Measurements from ENCODE around the gene WT1. TPM values are rescaled to one million over a fixed set of nuclear protein-coding genes. Genes with fewer than 3 reads are reported as not detected.

WT1 gene
- total and polyA plus RNA-seq, 2 of the 4 experiments (the other 2 are of a cell fraction), result not detected

- Histone ChIP-seq H3K4ac (ENCODE audit: low read depth, low read length) (no peak overlapping the region), H3K18ac (ENCODE audit: low read depth, low read length) (no peak overlapping the region), H2BK20ac (ENCODE audit: low read depth, low read length) (no peak overlapping the region), H3K56ac (ENCODE audit: extremely low read depth, insufficient read depth, low read length) (no peak overlapping the region), H2BK15ac (ENCODE audit: low read depth, low read length) (no peak overlapping the region), H4K20me1 (ENCODE audit: insufficient read depth, low read length) (no peaks in the 10 kb centered on the region), H2AK9ac (replicated peaks; ENCODE audit: low read depth, low read length, poor library complexity) (no peak overlapping the region), H2AK5ac (ENCODE audit: low read depth, low read length) (no peak overlapping the region), H3K4me1 (ENCODE audit: control insufficient read depth, insufficient read depth, low read length) (no peaks in the 10 kb centered on the region), H2BK120ac (ENCODE audit: low read depth, low read length) (no peak overlapping the region), H3K9me1 (ENCODE audit: insufficient read depth, low read length) (no peaks in the 10 kb centered on the region), H2BK5ac (ENCODE audit: low read depth, low read length, poor library complexity, severe bottlenecking) (no peak overlapping the region), H4K5ac (ENCODE audit: low read depth, low read length) (no peak overlapping the region), H4K91ac (ENCODE audit: insufficient read depth, low read depth, low read length) (no peak overlapping the region), H3K4me2 (ENCODE audit: low read depth, low read length) (no peak overlapping the region), H3K27me3 (ENCODE audit: control insufficient read depth, insufficient read depth, low read length) (peaks cover 13% of the 10 kb centered on the region), H3K9me3 (ENCODE audit: control insufficient read depth, insufficient read depth, low read length) (no peaks in the 10 kb centered on the region), H3K14ac (replicated peaks; ENCODE audit: low read depth, low read length) (no peak overlapping the region), H3K4me3 (ENCODE audit: insufficient read depth, low read depth, low read length) (no peak overlapping the region), H3K36me3 (ENCODE audit: control insufficient read depth, insufficient read depth, low read length) (no peaks in the 10 kb centered on the region), H3K9ac (ENCODE audit: low read depth, low read length) (no peak overlapping the region), H3K27ac (ENCODE audit: insufficient read depth, low read length) (no peak overlapping the region), H2AFZ (replicated peaks; ENCODE audit: low read length, poor library complexity) (no peak overlapping the region), H3K23ac (ENCODE audit: low read depth, low read length) (no peak overlapping the region), H4K8ac (ENCODE audit: low read depth in 2 of 2, low read length in 2 of 2) (no peak overlapping the region), H3K79me1 (ENCODE audit: low read depth in 1 of 2, low read length in 2 of 2) (no peaks in the 10 kb centered on the region)
- intact Hi-C loops (cut with micrococcal nuclease) (no loop called here), dilution Hi-C loops (cut with HindIII; ENCODE audit: low sequenced_read_pairs, unreplicated experiment) (no loop called here), in situ Hi-C loops (cut with MboI; ENCODE audit: low sequenced_read_pairs) (no loop called here)
- ChIA-PET CTCF (no interaction called here), POLR2A (ENCODE audit: unreplicated experiment) (no interaction called here)
- WGBS, 2 experiments (ENCODE audit: extremely low coverage in 2 of 2, insufficient read length in 1 of 2), result no CpG with 5 or more reads among the region's 3 CpGs
- TF ChIP-seq USF2 (IDR thresholded peaks at IDR 0.05; ENCODE audit: low read depth, low read length), result no peak
- TF ChIP-seq MAZ (IDR thresholded peaks at IDR 0.05; ENCODE audit: borderline replicate concordance, low read depth, low read length), result no peak
- TF ChIP-seq ELK1 (IDR thresholded peaks at IDR 0.05; ENCODE audit: borderline replicate concordance, low read depth, low read length), result no peak
- TF ChIP-seq CEBPB (IDR thresholded peaks at IDR 0.05; ENCODE audit: low read depth, low read length), result no peak
- no peak for TF ChIP-seq MXI1 (IDR thresholded peaks at IDR 0.05; ENCODE audit: borderline replicate concordance, low read depth, low read length)
- ATAC-seq (ENCODE audit: low read depth) (no peak), DNase-seq (no peak)
- no TSS peak for BruUV-seq (replicated peaks)
These were observed 17.5 kb downstream of the WT1 start for GRCh38 chr11:32417806-32418205.
